NAMALWA (cell line): ENCODE measurements around the gene AGBL4.

Source experiments
- DNase-seq: peaks from one replicate; pipeline ENCODE4 v3.0.0-alpha.2; 2015; ENCODE audit warnings: low spot score

AGBL4 gene

GRCh38 chr1:49183489-49183888, 840.3 kb downstream of the AGBL4 start:
- DNase-seq: no peak

GRCh38 chr1:49181033-49181432, 842.7 kb downstream of the AGBL4 start:
- no peak for DNase-seq

- no peak for DNase-seq
Measured at GRCh38 chr1:49171941-49172593, 851.7 kb downstream of the AGBL4 start.

- no peak for DNase-seq
Measured at GRCh38 chr1:49166031-49166430, 857.7 kb downstream of the AGBL4 start.

- DNase-seq: no peak
Measured at GRCh38 chr1:49163031-49163430, 860.7 kb downstream of the AGBL4 start.

- DNase-seq: no peak
Measured at GRCh38 chr1:49160677-49161076, 863.1 kb downstream of the AGBL4 start.

GRCh38 chr1:49136738-49137251, 887.0 kb downstream of the AGBL4 start:
- DNase-seq: no peak

- no peak for DNase-seq
Measured at GRCh38 chr1:49125746-49126145, 898.0 kb downstream of the AGBL4 start.

GRCh38 chr1:49111931-49112330, 911.8 kb downstream of the AGBL4 start:
- no peak for DNase-seq

GRCh38 chr1:49106445-49106844, 917.3 kb downstream of the AGBL4 start:
- no peak for DNase-seq

GRCh38 chr1:49104575-49104974, 919.2 kb downstream of the AGBL4 start:
- DNase-seq: no peak

- DNase-seq: no peak
Measured at GRCh38 chr1:49102752-49103151, 921.0 kb downstream of the AGBL4 start.

GRCh38 chr1:49098866-49099265, 924.9 kb downstream of the AGBL4 start:
- DNase-seq: no peak

GRCh38 chr1:49086327-49086726, 937.4 kb downstream of the AGBL4 start:
- no peak for DNase-seq

GRCh38 chr1:49085079-49085478, 938.7 kb downstream of the AGBL4 start:
- no peak for DNase-seq

GRCh38 chr1:49060766-49061165, 963.0 kb downstream of the AGBL4 start:
- no peak for DNase-seq

GRCh38 chr1:49059087-49059486, 964.7 kb downstream of the AGBL4 start:
- no peak for DNase-seq

- DNase-seq: no peak
Measured at GRCh38 chr1:49052102-49052501, 971.7 kb downstream of the AGBL4 start.

- no peak for DNase-seq
Measured at GRCh38 chr1:49051647-49052046, 972.1 kb downstream of the AGBL4 start.

- DNase-seq: no peak
Measured at GRCh38 chr1:49050041-49050440, 973.7 kb downstream of the AGBL4 start.

GRCh38 chr1:49048188-49048587, 975.6 kb downstream of the AGBL4 start:
- DNase-seq: no peak

GRCh38 chr1:49046305-49046704, 977.4 kb downstream of the AGBL4 start:
- no peak for DNase-seq

- DNase-seq: no peak
Measured at GRCh38 chr1:49045371-49045770, 978.4 kb downstream of the AGBL4 start.

- no peak for DNase-seq
Measured at GRCh38 chr1:49036700-49037099, 987.1 kb downstream of the AGBL4 start.
